Fibroblast of the aortic adventitia (primary cell): Measurements from ENCODE around the gene IQSEC1. TPM values are rescaled to one million over a fixed set of nuclear protein-coding genes. Genes with fewer than 3 reads are reported as not detected.
A peak's percentile ranks its signal among the peaks of the same experiment; 100 is the strongest.

ENCODE experiments used
- DNase-seq: peaks from one replicate; pipeline ENCODE4 v3.0.0-alpha.2; 2010; ENCODE audit warnings: low read depth
- H3K4me3 ChIP-seq: 2 replicates; pipeline ENCODE4 v1.5.1; 2011; ENCODE audit warnings: low read depth, mild to moderate bottlenecking, control low read depth, low read length, moderate library complexity
- total RNA-seq: library from RNA; depleted of rRNA; stranded (reverse); fragments of >200 nt; gene quantifications from 2 replicates; pipeline ENCODE4 v1.2.3, GENCODE V29; 2012; ENCODE audit warnings: low replicate concordance
- TF ChIP-seq, protein P1 (sequence below): IDR thresholded peaks from 2 replicates; pipeline ENCODE4 v1.5.1; 2011; ENCODE audit warnings: mild to moderate bottlenecking, low read length, control low read depth, inconsistent platforms; ENCODE audit not compliant: insufficient read depth

Gene IQSEC1
- total RNA-seq, 1 donor, result 15.9 TPM

DNA sequence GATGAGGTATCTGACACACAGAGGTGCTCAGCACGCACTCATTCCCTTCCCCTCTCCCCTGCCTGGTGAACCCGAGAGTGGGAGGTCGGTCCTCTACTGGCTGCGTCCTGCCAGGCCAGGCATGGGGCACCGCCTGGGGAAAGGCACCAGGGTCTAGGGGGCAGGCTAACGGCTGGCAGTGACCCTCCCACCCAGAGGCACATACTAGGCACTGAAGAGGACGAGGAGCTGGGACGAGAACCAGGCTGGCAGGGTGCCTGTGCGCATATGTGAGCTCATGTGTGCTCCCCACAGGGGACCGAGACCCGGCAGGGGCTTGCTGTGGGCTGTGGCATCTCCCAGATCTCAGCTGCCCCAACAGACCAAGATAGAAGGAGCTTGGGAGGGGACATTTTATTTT is 86.7 kb downstream of the IQSEC1 start:
- TF ChIP-seq, protein P1, sequence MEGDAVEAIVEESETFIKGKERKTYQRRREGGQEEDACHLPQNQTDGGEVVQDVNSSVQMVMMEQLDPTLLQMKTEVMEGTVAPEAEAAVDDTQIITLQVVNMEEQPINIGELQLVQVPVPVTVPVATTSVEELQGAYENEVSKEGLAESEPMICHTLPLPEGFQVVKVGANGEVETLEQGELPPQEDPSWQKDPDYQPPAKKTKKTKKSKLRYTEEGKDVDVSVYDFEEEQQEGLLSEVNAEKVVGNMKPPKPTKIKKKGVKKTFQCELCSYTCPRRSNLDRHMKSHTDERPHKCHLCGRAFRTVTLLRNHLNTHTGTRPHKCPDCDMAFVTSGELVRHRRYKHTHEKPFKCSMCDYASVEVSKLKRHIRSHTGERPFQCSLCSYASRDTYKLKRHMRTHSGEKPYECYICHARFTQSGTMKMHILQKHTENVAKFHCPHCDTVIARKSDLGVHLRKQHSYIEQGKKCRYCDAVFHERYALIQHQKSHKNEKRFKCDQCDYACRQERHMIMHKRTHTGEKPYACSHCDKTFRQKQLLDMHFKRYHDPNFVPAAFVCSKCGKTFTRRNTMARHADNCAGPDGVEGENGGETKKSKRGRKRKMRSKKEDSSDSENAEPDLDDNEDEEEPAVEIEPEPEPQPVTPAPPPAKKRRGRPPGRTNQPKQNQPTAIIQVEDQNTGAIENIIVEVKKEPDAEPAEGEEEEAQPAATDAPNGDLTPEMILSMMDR, result no peak
- H3K4me3 ChIP-seq, result no peak overlapping the region
- DNase-seq, result no peak

DNA sequence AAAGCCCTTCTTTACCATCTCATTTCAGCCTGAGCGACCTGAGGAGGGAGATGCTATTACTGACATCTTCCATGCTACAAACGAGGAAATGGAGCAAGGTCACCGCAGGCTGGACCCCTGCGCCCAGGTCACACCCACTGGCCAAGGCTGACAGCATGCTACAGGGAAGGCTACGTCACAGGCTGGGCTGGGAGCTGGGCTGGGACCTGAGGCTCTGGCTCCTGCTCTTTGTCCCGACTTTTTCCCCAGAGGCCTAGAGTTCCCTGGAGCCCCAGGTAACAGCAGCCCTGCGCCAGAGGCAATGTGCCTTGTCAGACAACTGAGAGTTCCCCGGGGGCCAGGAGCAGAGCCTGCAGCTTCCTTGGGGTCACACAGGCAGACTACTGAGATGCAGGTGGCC is 87.2 kb downstream of the IQSEC1 start:
- TF ChIP-seq, protein P1, result no peak
- DNase-seq, result no peak

DNA sequence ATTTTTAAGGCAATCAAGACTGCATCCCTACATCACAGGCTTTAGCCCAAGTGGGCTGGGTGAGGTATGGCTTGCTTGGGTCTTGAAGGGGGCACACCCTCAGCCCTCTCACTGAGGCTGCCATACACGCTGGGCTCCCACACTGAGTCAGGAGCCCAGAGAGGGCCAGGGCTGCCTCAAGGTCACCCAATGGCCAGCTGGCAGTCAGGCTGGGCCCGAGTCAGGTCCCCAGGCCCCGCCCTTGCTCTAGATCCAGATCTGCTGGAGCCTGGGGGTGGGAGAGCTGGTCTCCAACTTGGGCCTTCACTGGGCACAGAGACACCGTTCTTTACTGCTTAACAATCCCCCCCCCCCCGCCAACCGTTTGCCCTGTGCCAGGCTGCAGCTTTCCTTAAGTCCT is 88.1 kb downstream of the IQSEC1 start:
- DNase-seq, result no peak
- TF ChIP-seq, protein P1, result no peak
- H3K4me3 ChIP-seq, result no peak overlapping the region

More for the DNA sequence above, 87.2 kb downstream of the IQSEC1 start:
- H3K4me3 ChIP-seq, result no peak overlapping the region

DNA sequence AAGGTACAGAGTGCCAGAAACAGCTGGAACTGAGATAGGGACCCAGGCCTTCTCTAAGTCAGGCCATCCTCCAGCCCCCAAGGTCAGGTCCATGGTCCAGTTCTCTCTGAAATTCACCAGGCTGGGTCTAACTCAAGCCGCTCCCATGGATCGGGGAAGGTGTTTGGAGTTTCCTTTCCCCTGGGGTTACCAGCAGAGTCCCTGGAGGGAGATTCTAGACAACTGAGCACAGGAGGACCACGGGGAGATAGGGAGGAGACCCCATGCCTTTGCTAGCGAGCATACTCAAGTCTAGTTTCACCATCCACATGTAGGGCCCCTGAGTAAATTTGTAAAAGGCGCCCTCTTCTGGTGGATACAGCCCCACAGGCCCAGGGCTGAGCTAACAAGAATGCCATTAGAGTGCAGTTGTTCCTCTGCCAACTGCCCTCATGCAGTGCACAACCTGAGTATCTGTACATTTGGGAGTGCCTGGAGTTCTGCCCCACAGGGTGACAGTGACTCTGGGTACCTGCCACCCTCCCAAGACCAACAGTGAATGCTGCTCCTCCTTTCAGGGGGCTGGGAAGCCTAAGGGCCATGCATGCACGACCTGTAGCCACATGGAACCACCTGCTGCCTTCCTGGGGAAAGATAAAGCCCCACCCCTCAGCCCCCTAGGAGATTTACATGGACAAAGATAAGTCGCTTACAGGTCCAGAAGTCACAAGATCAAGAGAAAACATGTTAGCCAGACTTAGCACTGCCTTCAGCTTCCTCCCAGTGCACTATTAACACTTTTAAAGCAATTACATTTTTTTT is 89.0 kb downstream of the IQSEC1 start:
- H3K4me3 ChIP-seq, result no peak overlapping the region
- peak; percentile 77 for DNase-seq
- TF ChIP-seq, protein P1, result peak; percentile 84

DNA sequence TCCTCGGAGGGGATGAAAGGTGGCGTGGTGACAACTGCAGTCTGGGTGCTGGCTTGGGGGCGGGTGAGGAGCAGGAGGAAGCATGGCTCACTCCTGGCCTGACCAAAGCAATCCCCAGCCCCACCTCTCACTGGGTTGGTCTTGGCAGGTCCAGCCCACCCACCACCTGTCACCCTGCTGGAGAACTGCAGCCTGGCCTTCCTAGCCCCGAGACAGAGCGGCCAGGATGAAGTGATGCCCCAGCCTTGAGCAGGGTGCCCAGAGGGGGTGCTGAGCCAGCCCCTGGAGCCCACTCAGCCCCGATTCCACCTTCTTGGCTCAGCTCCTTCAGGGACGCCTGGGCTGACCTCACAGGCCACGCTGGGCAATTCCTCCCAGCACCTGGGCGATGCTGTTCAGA is 89.9 kb downstream of the IQSEC1 start:
- DNase-seq, result no peak
- H3K4me3 ChIP-seq, result no peak overlapping the region
- TF ChIP-seq, protein P1, result no peak

DNA sequence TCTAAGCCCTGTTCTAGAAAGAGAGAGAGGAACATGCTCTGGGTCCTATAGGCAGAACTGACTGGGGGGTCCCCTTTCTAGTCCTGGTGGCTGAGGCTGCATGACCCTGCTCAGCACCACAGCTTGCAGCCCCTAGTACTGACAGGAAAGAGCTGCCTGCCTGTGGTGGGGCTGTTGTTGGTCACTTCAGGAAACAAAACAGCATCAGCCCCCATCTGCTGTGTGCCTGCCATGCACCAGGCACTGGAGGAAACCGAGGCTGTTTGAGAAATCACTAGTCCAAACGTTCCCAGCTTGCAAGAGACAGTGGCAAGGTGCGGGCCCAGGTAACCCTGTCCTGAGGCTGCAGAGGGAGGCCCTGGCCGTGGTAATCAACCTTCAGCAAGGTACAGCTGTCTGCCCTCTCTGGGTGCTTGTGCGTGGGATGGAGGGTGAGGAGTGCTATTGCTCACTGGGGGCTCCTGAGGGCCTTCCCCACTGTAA is 90.6 kb downstream of the IQSEC1 start:
- no peak overlapping the region for H3K4me3 ChIP-seq
- DNase-seq, result no peak
- TF ChIP-seq, protein P1, result no peak
